HepG2 (cell line): Measurements from ENCODE around the gene UBL5. TPM values are rescaled to one million over a fixed set of nuclear protein-coding genes. Genes with fewer than 3 reads are reported as not detected.

ENCODE experiments used
- ARHGAP35 ChIP-seq: sonication (generic); formaldehyde crosslinking; IDR thresholded peaks from 2 replicates; pipeline ENCODE4 v1.9.0; 2022; ENCODE audit warnings: mild to moderate bottlenecking, inconsistent platforms, moderate library complexity, missing genetic modification reagents, borderline replicate concordance
- ASH2L ChIP-seq: fragments of 300-600, 200-600 bp; sonication (generic); IDR thresholded peaks from 2 replicates; pipeline ENCODE4 v1.7.0; 2017; ENCODE audit warnings: low read depth, mild to moderate bottlenecking, moderate library complexity, mixed read lengths, low read length; ENCODE audit not compliant: insufficient read length
- E2F1 ChIP-seq: sonication (generic); formaldehyde crosslinking; IDR thresholded peaks from 2 replicates; pipeline ENCODE4 v1.5.0; 2020; ENCODE audit warnings: missing genetic modification reagents
- ESRRA ChIP-seq: sonication (generic); formaldehyde crosslinking; IDR thresholded peaks from 2 replicates; pipeline ENCODE4 v1.5.1; 2020; ENCODE audit warnings: mild to moderate bottlenecking, low read depth, missing genetic modification reagents
- FOXO1 ChIP-seq: sonication (generic); formaldehyde crosslinking; IDR thresholded peaks from 2 replicates; pipeline ENCODE4 v1.4.0; 2020; ENCODE audit warnings: missing genetic modification reagents
- HOXD1 ChIP-seq: sonication (generic); formaldehyde crosslinking; IDR thresholded peaks from 2 replicates; pipeline ENCODE4 v1.5.0; 2020; ENCODE audit warnings: missing genetic modification reagents
- NCOA1 ChIP-seq: sonication (generic); formaldehyde crosslinking; IDR thresholded peaks from 2 replicates; pipeline ENCODE4 v1.9.0; 2021; ENCODE audit warnings: missing genetic modification reagents
- RAD21 ChIP-seq: fragments of 450-650 bp; formaldehyde crosslinking; IDR thresholded peaks from 2 replicates; pipeline ENCODE4 v1.5.0; 2020; ENCODE audit warnings: mild to moderate bottlenecking
- RBM39 ChIP-seq: fragments of 200-400 bp; formaldehyde crosslinking; IDR thresholded peaks from one replicate; pipeline ENCODE4 v1.6.1; 2018; ENCODE audit warnings: antibody characterized with exemption, mild to moderate bottlenecking, low read depth, low read length; ENCODE audit not compliant: poor library complexity, severe bottlenecking
- RFXAP ChIP-seq: sonication (generic); formaldehyde crosslinking; IDR thresholded peaks from 2 replicates; pipeline ENCODE4 v1.4.0; 2020; ENCODE audit warnings: missing genetic modification reagents, borderline replicate concordance
- RXRA ChIP-seq: sonication (generic); formaldehyde crosslinking; IDR thresholded peaks from 2 replicates; pipeline ENCODE4 v1.5.1; 2020; ENCODE audit warnings: missing genetic modification reagents
- SATB2 ChIP-seq: sonication (generic); formaldehyde crosslinking; IDR thresholded peaks from 2 replicates; pipeline ENCODE4 v1.5.0; 2020; ENCODE audit warnings: missing genetic modification reagents
- SRF ChIP-seq: IDR thresholded peaks from 2 replicates; pipeline ENCODE4 v1.6.1; 2011; ENCODE audit warnings: mild to moderate bottlenecking, low read depth, low read length, moderate library complexity
- THAP11 ChIP-seq: IDR thresholded peaks from 2 replicates; pipeline ENCODE4 v1.6.1; 2016; ENCODE audit warnings: missing biosample characterization, missing genetic modification reagents
- ZNF274 ChIP-seq: sonication (generic); formaldehyde crosslinking; IDR thresholded peaks from 2 replicates; pipeline ENCODE4 v1.5.1; 2020; ENCODE audit warnings: mild to moderate bottlenecking, missing genetic modification reagents
- ZNF451 ChIP-seq: sonication (generic); formaldehyde crosslinking; IDR thresholded peaks from 2 replicates; pipeline ENCODE4 v1.5.0; 2020; ENCODE audit warnings: mild to moderate bottlenecking, missing genetic modification reagents
- ZNF543 ChIP-seq: sonication (generic); formaldehyde crosslinking; IDR thresholded peaks from 2 replicates; pipeline ENCODE4 v1.4.0; 2020; ENCODE audit warnings: mild to moderate bottlenecking, missing genetic modification reagents
- ZNF550 ChIP-seq: sonication (generic); formaldehyde crosslinking; IDR thresholded peaks from 2 replicates; pipeline ENCODE4 v1.4.0; 2020; ENCODE audit warnings: mild to moderate bottlenecking, missing genetic modification reagents, borderline replicate concordance
- ZNF589 ChIP-seq: sonication (generic); formaldehyde crosslinking; conservative IDR thresholded peaks from 2 replicates; pipeline ENCODE4 v1.8.0; 2022; ENCODE audit warnings: mild to moderate bottlenecking, moderate library complexity, missing genetic modification reagents
- ZNF775 ChIP-seq: sonication (generic); formaldehyde crosslinking; IDR thresholded peaks from 2 replicates; pipeline ENCODE4 v1.4.0; 2020; ENCODE audit warnings: missing genetic modification reagents, mild to moderate bottlenecking, moderate library complexity, borderline replicate concordance
- polyA plus RNA-seq, 8 experiments: library from polyadenylated mRNA; depleted of rRNA in 3 of 8; stranded (reverse) in 7 of 8; unstranded in 1 of 8; fragments of >200 nt; fragmentation: Illumina TruSeq in 4 of 8; extraction: Trizol in 4 of 8; gene quantifications; 2 replicates each; pipeline versions ENCODE4 v1.2.1 to v1.2.3, GENCODE V29; 2011 to 2016; ENCODE audit warnings: low read depth in 4 of 8, missing spikeins in 1 of 8, mixed read lengths in 1 of 8; ENCODE audit not compliant: insufficient read depth in 1 of 8
- total RNA-seq, 5 experiments: library from RNA; depleted of rRNA; stranded (reverse); fragments of >200 nt; fragmentation: Illumina TruSeq; extraction: Trizol; gene quantifications; 2 replicates each; pipeline ENCODE4 v1.2.3, GENCODE V29; 2016; ENCODE audit warnings: low read depth in 1 of 5
- TF ChIP-seq, protein P1 (sequence below): sonication (generic); formaldehyde crosslinking; IDR thresholded peaks from 2 replicates; pipeline ENCODE4 v1.5.0; 2020; ENCODE audit warnings: missing genetic modification reagents
- TF ChIP-seq, protein P2 (sequence below): sonication (generic); formaldehyde crosslinking; IDR thresholded peaks from 2 replicates; pipeline ENCODE4 v1.8.1; 2023; ENCODE audit warnings: mild to moderate bottlenecking, moderate library complexity, missing genetic modification reagents
- TF ChIP-seq, protein P3 (sequence below): sonication (generic); formaldehyde crosslinking; conservative IDR thresholded peaks from 2 replicates; pipeline ENCODE4 v1.4.0; 2020; ENCODE audit warnings: mild to moderate bottlenecking, missing genetic modification reagents, moderate library complexity

The UBL5 gene
- total and polyA plus RNA-seq, 2 of the 13 experiments (the other 11 are each of a cell fraction or from before 2014, with no cell fraction given): 373 to 487 TPM

GRCh38 chr19:9818734-9819595 is 8.8 kb upstream of the UBL5 start, which contains the start of gene FBXL12 (continued):
- TF ChIP-seq ARHGAP35 (CRISPR knock-in tag): no peak; the same call in 1 of the 2 replicates
- peak; percentile 32; the same call in 1 of the 2 replicates for TF ChIP-seq RAD21 (CRISPR knock-in tag)
- no peak for TF ChIP-seq HOXD1 (CRISPR knock-in tag)
- TF ChIP-seq THAP11 (CRISPR knock-in tag): peak; percentile 84
- peak; percentile 78; the same call in 1 of the 2 replicates for TF ChIP-seq ESRRA (CRISPR knock-in tag)
- peak; percentile 81 for TF ChIP-seq RBM39
- TF ChIP-seq FOXO1: 0 out of 2 replicates have a peak, but pooled peaks have one; percentile 18
- TF ChIP-seq, protein P1, sequence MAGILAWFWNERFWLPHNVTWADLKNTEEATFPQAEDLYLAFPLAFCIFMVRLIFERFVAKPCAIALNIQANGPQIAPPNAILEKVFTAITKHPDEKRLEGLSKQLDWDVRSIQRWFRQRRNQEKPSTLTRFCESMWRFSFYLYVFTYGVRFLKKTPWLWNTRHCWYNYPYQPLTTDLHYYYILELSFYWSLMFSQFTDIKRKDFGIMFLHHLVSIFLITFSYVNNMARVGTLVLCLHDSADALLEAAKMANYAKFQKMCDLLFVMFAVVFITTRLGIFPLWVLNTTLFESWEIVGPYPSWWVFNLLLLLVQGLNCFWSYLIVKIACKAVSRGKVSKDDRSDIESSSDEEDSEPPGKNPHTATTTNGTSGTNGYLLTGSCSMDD (CRISPR knock-in tag): no peak
- no peak for TF ChIP-seq ZNF550 (CRISPR knock-in tag)
- TF ChIP-seq E2F1 (CRISPR knock-in tag): peak; percentile 49; the same call in 1 of the 2 replicates
- TF ChIP-seq, protein P2, sequence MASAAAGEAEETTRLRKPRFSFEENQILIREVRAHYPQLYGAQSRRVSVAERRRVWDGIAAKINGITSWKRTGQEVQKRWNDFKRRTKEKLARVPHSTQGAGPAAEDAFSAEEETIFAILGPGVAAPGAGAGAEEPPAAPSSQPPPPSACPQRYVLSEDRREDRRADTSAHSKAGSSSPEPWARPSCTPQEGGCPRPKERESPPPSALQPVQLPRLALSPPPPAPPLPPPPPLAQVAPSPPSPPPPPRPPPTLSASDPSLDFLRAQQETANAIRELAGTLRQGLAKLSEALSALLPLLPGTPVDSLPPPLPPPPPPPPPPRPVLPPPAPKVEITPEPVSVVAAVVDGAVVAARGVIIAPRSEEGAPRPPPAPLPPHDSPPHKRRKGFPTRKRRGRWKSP (CRISPR knock-in tag): 0 out of 2 replicates have a peak, but pooled peaks have one; percentile 61
- TF ChIP-seq ASH2L: peak; percentile 90
- TF ChIP-seq NCOA1 (CRISPR knock-in tag): no peak
- TF ChIP-seq ZNF543 (CRISPR knock-in tag): peak; percentile 46; the same call in 1 of the 2 replicates
- TF ChIP-seq RXRA (CRISPR knock-in tag): no peak
- no peak for TF ChIP-seq ZNF589
- TF ChIP-seq, protein P3, sequence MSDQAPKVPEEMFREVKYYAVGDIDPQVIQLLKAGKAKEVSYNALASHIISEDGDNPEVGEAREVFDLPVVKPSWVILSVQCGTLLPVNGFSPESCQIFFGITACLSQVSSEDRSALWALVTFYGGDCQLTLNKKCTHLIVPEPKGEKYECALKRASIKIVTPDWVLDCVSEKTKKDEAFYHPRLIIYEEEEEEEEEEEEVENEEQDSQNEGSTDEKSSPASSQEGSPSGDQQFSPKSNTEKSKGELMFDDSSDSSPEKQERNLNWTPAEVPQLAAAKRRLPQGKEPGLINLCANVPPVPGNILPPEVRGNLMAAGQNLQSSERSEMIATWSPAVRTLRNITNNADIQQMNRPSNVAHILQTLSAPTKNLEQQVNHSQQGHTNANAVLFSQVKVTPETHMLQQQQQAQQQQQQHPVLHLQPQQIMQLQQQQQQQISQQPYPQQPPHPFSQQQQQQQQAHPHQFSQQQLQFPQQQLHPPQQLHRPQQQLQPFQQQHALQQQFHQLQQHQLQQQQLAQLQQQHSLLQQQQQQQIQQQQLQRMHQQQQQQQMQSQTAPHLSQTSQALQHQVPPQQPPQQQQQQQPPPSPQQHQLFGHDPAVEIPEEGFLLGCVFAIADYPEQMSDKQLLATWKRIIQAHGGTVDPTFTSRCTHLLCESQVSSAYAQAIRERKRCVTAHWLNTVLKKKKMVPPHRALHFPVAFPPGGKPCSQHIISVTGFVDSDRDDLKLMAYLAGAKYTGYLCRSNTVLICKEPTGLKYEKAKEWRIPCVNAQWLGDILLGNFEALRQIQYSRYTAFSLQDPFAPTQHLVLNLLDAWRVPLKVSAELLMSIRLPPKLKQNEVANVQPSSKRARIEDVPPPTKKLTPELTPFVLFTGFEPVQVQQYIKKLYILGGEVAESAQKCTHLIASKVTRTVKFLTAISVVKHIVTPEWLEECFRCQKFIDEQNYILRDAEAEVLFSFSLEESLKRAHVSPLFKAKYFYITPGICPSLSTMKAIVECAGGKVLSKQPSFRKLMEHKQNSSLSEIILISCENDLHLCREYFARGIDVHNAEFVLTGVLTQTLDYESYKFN: peak; percentile 70
- peak; percentile 1; the same call in 1 of the 2 replicates for TF ChIP-seq RFXAP (CRISPR knock-in tag)
- TF ChIP-seq ZNF274 (CRISPR knock-in tag): peak; percentile 82; the same call in 1 of the 2 replicates
- no peak for TF ChIP-seq ZNF451 (CRISPR knock-in tag)
- no peak; the same call in 1 of the 2 replicates for TF ChIP-seq ZNF775 (CRISPR knock-in tag)
- TF ChIP-seq SRF: no peak
- no peak for TF ChIP-seq SATB2
